ENCODE data around the gene MLN.
"Not testable (repeated sequence)": the region's sequence is repeated elsewhere in the genome, so short reads cannot be mapped to it uniquely, and the experiment has no call there.

MLN gene

DNA sequence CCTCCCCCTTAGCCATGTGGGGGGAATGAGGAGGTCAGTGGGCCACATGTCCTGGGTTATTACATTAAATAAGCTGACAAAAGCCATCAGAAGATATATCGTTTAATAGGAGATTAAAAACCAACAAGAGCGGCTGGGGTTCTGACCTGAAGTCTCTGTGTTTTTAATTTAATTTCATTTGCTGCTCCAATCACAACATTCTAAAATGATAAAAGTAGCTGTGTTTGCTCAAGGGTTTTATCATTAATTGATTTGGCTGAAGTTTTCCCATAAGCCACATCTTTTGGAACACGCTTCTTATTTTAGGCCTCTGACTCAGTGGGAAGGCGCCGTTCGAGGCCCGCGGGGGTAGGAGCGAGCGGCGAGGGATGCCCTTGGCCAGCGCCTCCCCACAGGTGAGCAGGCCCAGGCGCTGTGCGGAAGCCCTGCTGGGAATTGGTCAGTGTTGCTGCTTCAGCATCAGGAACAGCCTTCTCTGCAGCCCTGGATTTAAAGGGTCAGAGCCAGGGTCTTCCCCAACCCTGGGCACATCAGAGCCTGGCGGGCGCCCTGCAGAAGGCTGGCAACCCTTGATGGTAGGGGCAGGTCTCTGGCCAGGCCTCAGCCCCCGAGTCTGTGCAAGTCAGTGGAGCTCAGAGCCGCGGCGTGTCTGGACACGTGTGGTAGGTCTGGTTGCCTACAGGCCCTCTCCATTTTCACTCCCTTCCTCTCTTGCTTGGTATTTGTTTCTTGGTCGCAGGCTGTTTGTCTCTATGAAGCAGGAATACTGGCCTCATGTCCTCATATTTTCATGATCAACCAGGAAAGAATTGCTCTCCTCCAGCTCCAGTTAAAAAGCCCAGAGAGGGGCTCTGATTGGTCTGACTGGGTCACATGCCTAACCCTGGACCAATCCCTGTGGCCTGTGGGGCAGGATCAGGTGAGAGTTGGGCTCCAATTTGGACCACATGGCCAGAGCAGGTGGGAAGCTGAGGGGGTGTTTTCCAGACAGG, 30.9 kb upstream of the MLN start:
- no peak for DNase-seq

- no peak for DNase-seq
Observed at GRCh38 chr6:33833599-33833998, 29.8 kb upstream of the MLN start.

DNA sequence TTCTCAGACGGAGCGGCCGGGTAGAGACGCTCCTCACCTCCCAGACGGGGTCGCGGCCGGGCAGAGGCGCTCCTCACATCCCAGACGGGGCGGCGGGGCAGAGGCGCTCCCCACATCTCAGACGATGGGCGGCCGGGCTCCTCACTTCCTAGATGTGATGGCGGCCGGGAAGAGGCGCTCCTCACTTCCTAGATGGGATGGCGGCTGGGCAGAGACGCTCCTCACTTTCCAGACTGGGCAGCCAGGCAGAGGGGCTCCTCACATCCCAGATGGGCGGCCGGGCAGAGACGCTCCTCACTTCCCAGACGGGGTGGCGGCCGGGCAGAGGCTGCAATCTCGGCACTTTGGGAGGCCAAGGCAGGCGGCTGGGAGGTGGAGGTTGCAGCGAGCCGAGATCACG, 29.0 kb upstream of the MLN start:
- not testable (repeated sequence) for DNase-seq

DNA sequence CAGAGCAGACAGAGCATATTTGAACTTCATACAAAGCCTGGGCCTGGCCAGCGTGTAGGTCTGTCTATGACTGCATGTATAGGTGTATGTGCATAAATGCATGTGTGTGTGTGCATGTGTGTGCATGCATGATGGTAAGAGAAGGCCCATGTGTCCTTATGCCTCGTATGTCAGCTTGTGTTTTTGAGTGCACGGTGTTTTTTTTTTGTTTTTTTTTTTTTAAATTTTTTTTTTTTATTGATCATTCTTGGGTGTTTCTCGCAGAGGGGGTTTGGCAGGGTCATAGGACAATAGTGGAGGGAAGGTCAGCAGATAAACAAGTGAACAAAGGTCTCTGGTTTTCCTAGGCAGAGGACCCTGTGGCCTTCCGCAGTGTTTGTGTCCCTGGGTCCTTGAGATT, 27.9 kb upstream of the MLN start:
- DNase-seq: not testable (repeated sequence)

- DNase-seq: no peak
Observed at GRCh38 chr6:33830635-33831240, 26.9 kb upstream of the MLN start.

DNA sequence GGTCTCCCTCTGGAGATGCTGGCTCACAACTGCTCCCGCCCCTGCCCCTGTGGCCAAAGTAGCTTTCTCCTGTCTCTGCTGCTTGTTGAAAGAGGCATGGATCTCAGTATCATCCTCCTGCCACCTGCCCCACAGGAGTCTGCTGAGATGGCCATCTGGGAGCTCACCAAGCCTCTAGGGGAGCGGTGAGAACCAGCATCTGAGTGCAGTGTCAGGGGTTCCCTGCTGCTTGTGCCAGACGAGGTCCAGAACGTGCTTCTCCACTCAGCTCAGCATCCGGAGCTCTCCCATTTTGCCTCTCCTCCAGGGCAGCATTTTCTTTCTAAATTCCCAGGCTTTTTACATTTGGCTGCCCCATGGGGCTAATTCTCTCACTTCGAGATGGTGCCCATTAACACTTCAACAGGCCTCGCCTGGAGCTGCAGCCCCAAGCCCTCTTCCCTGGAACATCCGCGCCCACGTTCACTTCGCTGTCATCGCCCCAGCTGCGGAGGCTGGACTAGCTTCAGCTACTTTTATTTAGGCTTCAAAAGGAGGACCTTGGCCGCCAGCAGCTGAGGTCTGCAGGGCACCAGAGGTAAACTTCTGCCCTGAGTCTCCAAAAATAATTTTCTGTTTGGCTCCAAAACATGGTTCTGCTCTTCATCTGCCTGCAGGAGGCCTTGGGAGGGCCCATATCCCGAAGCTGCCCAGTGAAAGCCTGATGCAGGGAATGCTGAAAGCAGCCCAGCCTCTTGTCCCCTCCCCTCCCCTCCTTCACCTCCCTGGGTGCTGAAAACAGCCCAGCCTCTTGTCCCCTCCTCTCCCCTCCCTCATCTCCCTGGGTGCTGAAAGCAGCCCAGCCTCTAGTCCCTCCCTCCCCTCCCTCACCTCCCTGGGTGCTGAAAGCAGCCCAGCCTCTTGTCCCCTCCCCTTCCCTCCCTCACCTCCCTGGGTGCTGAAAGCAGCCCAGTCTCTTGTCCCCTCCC, 25.2 kb upstream of the MLN start:
- no peak for DNase-seq

DNA sequence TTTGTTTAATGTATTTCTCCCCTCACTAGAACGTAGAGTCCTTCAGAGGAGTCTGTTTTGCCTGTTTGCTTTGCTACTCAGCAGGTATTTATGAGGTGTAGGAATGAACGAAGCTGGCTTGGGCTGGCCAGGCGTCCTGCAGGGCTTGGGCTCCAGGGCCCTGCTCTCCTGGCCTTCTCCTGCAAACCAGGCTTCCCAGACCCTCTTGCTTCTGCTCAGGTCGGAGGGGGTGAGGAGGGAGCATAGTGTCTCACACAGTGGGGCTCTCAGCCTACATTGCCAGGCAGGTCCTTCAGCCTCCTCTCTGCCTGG, 24.6 kb upstream of the MLN start:
- DNase-seq: no peak

- no peak for DNase-seq
Observed at GRCh38 chr6:33827546-33828451, 24.0 kb upstream of the MLN start.

DNA sequence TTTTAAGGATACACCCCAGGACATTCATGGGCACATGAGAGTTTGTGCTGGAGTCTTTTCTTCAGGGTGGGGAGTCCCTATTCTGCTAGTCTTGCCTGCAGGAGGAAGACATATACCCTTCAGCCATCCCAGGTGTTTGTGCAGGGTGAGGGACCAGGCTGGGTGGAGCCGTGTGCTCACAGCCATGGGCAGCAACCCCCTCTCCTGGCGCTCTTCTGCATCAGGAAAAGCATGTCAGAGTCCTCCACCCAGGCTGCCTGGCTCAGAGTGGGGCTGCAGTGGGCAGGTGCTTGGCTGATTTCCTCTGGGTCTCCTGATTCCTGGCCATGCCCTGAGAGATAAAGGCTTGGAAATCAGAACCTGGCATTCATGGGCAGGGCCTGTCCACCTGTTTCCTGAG, 22.7 kb upstream of the MLN start:
- no peak for DNase-seq

DNA sequence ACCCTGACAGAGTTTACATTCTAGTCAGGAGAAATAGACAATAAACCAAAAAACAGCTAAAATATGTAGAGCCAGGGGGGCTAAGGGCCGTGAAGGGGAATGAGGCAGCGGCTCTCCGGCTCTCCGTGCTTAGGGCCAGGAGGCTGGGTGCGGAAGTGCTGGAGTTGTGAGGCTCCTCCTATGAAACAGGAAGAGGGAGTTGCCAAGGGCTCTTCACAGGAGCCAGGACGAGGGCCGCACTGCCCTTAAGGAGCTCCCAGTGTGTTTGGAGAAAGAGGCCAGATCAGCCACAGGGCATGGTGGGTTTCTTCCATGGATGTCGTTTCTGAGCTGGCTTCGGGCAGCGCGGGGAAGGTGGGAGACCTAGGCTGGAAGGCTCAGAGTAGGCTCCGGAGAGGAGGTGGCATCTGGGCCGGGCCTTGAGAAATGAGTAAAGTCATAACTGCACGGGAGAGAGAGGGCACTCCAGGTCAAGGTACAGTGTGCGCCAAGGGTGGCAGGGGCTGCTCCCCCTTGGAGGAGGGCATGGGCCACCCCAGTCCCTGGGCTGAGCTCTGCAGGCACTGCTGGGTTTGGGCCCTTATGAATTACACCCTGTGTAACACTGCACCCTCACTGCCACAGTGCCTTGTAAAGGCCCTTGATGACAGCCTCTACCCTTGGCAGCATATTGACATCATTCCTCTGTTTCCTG, 20.8 kb upstream of the MLN start:
- no peak for DNase-seq

DNA sequence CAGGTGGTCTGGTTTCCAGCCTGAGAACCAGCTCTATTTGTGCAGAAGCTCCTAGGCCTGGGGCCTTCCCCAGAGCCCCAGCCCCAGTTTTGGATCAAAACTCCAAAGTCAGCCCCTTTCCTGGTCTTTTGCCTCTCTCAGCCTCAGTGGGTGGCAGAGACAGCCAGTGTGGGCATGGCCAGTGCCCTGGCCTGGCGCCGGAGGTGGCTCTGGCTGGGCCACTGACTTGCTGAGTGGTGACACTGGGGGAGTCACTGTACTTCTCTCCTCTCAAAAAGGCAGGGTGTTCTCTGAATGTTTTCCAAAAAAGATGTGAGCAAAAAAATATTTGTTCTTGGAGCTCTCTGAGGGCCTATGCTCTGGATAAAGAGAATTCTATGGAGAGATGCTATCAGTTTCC, 20.0 kb upstream of the MLN start:
- no peak for DNase-seq

- no peak for DNase-seq
Observed at GRCh38 chr6:33822575-33823395, 19.0 kb upstream of the MLN start.

GRCh38 chr6:33820784-33821520, 17.1 kb upstream of the MLN start:
- no peak for DNase-seq

DNA sequence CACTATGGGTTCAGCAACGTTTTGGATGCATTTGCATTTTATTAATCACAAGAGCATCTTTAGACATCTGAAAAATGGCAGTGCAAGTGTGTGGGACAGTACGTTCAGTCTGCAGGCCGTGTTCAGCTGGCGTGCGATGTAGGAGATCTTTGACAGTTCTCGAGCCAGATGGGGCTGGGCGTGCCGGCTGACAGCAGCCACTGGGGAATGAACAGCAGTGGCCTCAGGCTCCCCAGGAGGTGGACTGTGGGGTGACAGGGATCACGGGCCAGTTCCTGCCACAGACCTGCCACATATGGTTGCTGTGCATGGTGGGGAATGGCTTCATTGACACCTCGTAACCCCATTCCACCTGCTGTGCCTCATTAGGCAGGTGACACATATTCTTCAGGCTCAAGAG, 16.4 kb upstream of the MLN start:
- no peak for DNase-seq

DNA sequence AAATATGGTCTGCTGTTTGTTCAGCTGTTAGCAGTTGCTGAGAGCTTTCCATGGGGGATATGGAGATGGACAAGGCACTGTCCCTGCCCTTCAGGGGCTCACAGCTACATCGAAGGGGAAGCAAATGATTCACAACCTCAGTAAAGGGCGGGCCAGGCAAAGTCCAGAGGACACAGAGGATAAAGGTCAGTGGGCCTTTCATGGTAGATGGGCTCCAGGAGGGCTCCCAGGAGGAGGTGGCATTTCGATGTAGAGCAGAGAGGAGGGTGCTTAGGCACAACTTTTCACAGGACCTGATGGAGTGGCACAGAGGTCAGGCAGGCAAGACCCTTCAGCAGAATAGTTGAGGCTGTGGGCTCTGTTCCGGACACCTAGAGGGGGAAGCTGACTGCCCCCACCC, 15.2 kb upstream of the MLN start:
- no peak for DNase-seq

DNA sequence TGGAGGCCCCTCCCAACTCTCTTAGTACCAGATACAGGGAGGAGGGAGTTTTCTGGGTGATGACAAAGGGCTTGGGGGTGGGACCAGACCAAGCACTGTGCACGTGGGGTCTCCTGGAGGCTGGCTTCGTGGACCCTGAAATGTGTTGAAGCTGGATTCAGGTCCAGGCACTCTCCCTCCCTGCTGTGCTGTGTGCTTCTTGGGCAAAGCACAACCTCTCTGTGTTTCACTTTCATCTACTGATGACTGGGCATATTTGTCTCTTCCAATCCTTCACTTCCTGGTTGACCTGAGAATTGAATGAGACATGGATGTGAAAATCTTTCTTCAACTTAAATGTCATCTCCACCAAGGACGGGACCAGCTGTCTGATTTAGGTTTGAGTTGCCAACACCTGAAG, 14.5 kb upstream of the MLN start:
- no peak for DNase-seq

DNA sequence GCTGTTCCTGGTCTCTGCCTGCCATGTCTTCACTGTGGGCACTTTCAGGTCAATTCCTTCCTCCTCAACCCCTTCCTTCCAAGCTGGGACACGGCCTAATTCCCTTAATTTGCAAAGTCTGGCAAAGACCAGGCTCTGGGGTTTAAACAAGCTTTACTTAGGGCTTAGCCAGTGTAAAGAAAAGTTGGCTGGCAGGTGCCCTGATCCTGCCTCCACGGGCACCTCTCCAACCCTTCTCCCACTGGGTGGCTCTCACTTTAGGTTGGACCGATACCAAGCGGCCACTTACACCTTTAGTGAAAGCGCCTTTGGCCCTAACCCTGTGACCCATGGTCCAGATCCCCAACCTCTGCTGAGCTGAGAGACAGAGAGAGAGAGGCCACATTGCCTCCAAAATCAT, 13.7 kb upstream of the MLN start:
- DNase-seq: no peak

DNA sequence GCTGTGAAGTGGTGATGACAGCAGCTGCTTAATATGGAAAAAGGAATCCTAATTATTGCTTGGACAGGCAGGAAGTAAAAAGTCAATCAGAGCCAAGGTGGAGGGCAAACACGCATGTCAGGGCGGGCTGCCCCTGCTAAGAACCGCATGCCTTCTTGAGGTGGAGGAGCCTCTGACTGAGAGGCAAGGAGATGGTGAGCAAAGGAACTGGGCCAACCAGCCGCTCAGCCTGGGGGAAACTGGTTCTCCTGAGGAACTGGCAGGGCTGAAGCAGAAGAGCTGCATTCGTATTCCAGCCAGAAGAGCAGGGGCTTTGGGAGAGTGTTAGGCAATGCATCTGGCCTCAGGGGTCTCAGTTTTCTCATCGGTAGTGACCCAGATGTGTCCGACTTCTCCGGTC, 13.1 kb upstream of the MLN start:
- no peak for DNase-seq

- peak; percentile 47 for DNase-seq
Observed at GRCh38 chr6:33815854-33816253, 12.1 kb upstream of the MLN start.
